ELF-1 (cell line): ENCODE results near the gene LPP.

ENCODE experiments used
- DNase-seq: peaks from one replicate; pipeline ENCODE4 v3.0.0-alpha.2; 2016; ENCODE audit warnings: low read depth, low spot score

The LPP gene

GRCh38 chr3:188904670-188905069 lies 750.7 kb downstream of the LPP start:
- no peak for DNase-seq

- no peak for DNase-seq
Measured at GRCh38 chr3:188905547-188905946, 751.6 kb downstream of the LPP start.

- no peak for DNase-seq
Measured at GRCh38 chr3:188906236-188906635, 752.3 kb downstream of the LPP start.

- DNase-seq, result no peak
Measured at GRCh38 chr3:188908002-188908850, 754.3 kb downstream of the LPP start.

GRCh38 chr3:188911026-188911850 lies 757.3 kb downstream of the LPP start:
- DNase-seq, result no peak

GRCh38 chr3:188913084-188913483 lies 759.1 kb downstream of the LPP start:
- DNase-seq, result no peak

- DNase-seq, result no peak
Measured at GRCh38 chr3:188914552-188914951, 760.6 kb downstream of the LPP start.

GRCh38 chr3:188915127-188915526 lies 761.2 kb downstream of the LPP start:
- no peak for DNase-seq

GRCh38 chr3:188916934-188917401 lies 763.0 kb downstream of the LPP start:
- no peak for DNase-seq

GRCh38 chr3:188918093-188918492 lies 764.1 kb downstream of the LPP start:
- DNase-seq, result no peak

- no peak for DNase-seq
Measured at GRCh38 chr3:188923671-188924070, 769.7 kb downstream of the LPP start.

- DNase-seq, result no peak
Measured at GRCh38 chr3:188925376-188925775, 771.4 kb downstream of the LPP start.

GRCh38 chr3:188926111-188926510 lies 772.2 kb downstream of the LPP start:
- no peak for DNase-seq

GRCh38 chr3:188926741-188927511 lies 773.0 kb downstream of the LPP start:
- no peak for DNase-seq

- no peak for DNase-seq
Measured at GRCh38 chr3:188927971-188928370, 774.0 kb downstream of the LPP start.

GRCh38 chr3:188929137-188929536 lies 775.2 kb downstream of the LPP start:
- no peak for DNase-seq

GRCh38 chr3:188931036-188931435 lies 777.1 kb downstream of the LPP start:
- DNase-seq, result no peak

- DNase-seq, result no peak
Measured at GRCh38 chr3:188931531-188931930, 777.6 kb downstream of the LPP start.

- DNase-seq, result no peak
Measured at GRCh38 chr3:188934989-188935388, 781.0 kb downstream of the LPP start.

- DNase-seq, result no peak
Measured at GRCh38 chr3:188936597-188937107, 782.7 kb downstream of the LPP start.

GRCh38 chr3:188937389-188937788 lies 783.4 kb downstream of the LPP start:
- peak; percentile 21 for DNase-seq

- no peak for DNase-seq
Measured at GRCh38 chr3:188938999-188939398, 785.0 kb downstream of the LPP start.
